K562 (cell line): ENCODE results near the gene RAB31. TPM values are rescaled to one million over a fixed set of nuclear protein-coding genes. Genes with fewer than 3 reads are reported as not detected.

Experiments used
- CBFB ChIP-seq: sonication (generic); formaldehyde crosslinking; IDR thresholded peaks from 2 replicates; pipeline ENCODE4 v1.4.0; 2020; ENCODE audit warnings: mild to moderate bottlenecking, missing genetic modification reagents
- ESRRA ChIP-seq: fragments of 450-650 bp; IDR thresholded peaks from 2 replicates; pipeline ENCODE4 v1.6.1; 2014; ENCODE audit warnings: low read depth, mild to moderate bottlenecking, moderate library complexity, borderline replicate concordance
- KDM1A ChIP-seq, 2 experiments: fragments of 450-650 bp; IDR thresholded peaks; 2 replicates each; pipeline ENCODE4 v1.6.1; 2016; ENCODE audit warnings: mild to moderate bottlenecking in 2 of 2
- PRPF4 ChIP-seq: fragments of 200-400 bp; formaldehyde crosslinking; IDR thresholded peaks from one replicate; pipeline ENCODE4 v1.6.1; 2017; ENCODE audit warnings: low read length, low read depth, mild to moderate bottlenecking; ENCODE audit not compliant: insufficient read depth, poor library complexity, severe bottlenecking
- RBM22 ChIP-seq: fragments of 200-400 bp; formaldehyde crosslinking; IDR thresholded peaks from 2 replicates; pipeline ENCODE4 v1.6.1; 2018; ENCODE audit warnings: low read length, low read depth; ENCODE audit not compliant: poor library complexity, severe bottlenecking
- SMAD2 ChIP-seq: fragments of 150-350 bp; IDR thresholded peaks from 2 replicates; pipeline ENCODE4 v1.6.1; 2014; ENCODE audit warnings: low read depth, mild to moderate bottlenecking, low read length
- TGIF2 ChIP-seq: sonication (generic); formaldehyde crosslinking; IDR thresholded peaks from 2 replicates; pipeline ENCODE4 v1.8.1; 2022; ENCODE audit warnings: mild to moderate bottlenecking, missing genetic modification reagents, moderate library complexity
- ZC3H11A ChIP-seq: IDR thresholded peaks from 2 replicates; pipeline ENCODE4 v1.6.1; 2012; ENCODE audit warnings: low read depth, low read length, improper control_type of control experiment
- ZZZ3 ChIP-seq: fragments of 450-650 bp; IDR thresholded peaks from 2 replicates; pipeline ENCODE4 v1.6.1; 2016; ENCODE audit warnings: antibody characterized with exemption, mild to moderate bottlenecking, moderate library complexity
- polyA plus RNA-seq, 8 experiments: library from polyadenylated mRNA; depleted of rRNA in 4 of 8; stranded (reverse) in 5 of 8; unstranded in 3 of 8; fragments of >200 nt; fragmentation: Nextera tagmentation in 2 of 8; fragmentation: Illumina TruSeq in 1 of 8; extraction: Ambion mirVana in 2 of 8; extraction: Trizol in 1 of 8; gene quantifications; 2 replicates each; pipeline versions ENCODE4 v1.2.1 to v1.2.3, GENCODE V29; 2011 to 2014; ENCODE audit warnings: inconsistent platforms in 1 of 8, missing spikeins in 1 of 8
- total RNA-seq, 7 experiments: library from RNA; depleted of rRNA in 6 of 7; stranded (reverse); fragments of >200 nt in 6 of 7; fragmentation: Illumina TruSeq in 2 of 7; extraction: Trizol in 2 of 7; gene quantifications; 2 replicates each; pipeline versions ENCODE4 v1.2.1 to v1.2.3, GENCODE V29; 2011 to 2021; ENCODE audit warnings: low replicate concordance in 1 of 7
- TF ChIP-seq, protein P1 (sequence below): fragments of 250-450 bp; sonication (Bioruptor Pico); IDR thresholded peaks from 2 replicates; pipeline ENCODE4 v1.5.0; 2022; ENCODE audit warnings: mild to moderate bottlenecking
- TF ChIP-seq, protein P2 (sequence below): sonication (generic); formaldehyde crosslinking; IDR thresholded peaks from 2 replicates; pipeline ENCODE4 v1.5.0; 2020; ENCODE audit warnings: missing genetic modification reagents
- TF ChIP-seq, protein P3 (sequence below), 2 experiments: fragments of 450-650 bp; formaldehyde crosslinking in 1 of 2; IDR thresholded peaks; 2 replicates each; pipeline versions ENCODE4 v1.4.0 to v1.6.1; 2014 to 2020; ENCODE audit warnings: mild to moderate bottlenecking in 2 of 2, borderline replicate concordance in 1 of 2, low read depth in 1 of 2
- TF ChIP-seq, protein P4 (sequence below), 2 experiments: IDR thresholded peaks; 2 replicates each; pipeline ENCODE4 v1.6.1; 2011; ENCODE audit warnings: borderline replicate concordance in 1 of 2, control low read depth in 1 of 2, low read depth in 1 of 2, low read length in 1 of 2, mild to moderate bottlenecking in 1 of 2, mixed read lengths in 1 of 2, moderate library complexity in 1 of 2; ENCODE audit not compliant: insufficient read depth in 1 of 2, insufficient read length in 1 of 2, poor library complexity in 1 of 2, severe bottlenecking in 1 of 2; ENCODE audit errors: extremely low read depth in 1 of 2

RAB31 gene
- total and polyA plus RNA-seq, 9 of the 15 experiments (the other 6 are each of a cell fraction or from before 2014, with no cell fraction given), result 20.7 to 70.4 (median 41.3) TPM

DNA sequence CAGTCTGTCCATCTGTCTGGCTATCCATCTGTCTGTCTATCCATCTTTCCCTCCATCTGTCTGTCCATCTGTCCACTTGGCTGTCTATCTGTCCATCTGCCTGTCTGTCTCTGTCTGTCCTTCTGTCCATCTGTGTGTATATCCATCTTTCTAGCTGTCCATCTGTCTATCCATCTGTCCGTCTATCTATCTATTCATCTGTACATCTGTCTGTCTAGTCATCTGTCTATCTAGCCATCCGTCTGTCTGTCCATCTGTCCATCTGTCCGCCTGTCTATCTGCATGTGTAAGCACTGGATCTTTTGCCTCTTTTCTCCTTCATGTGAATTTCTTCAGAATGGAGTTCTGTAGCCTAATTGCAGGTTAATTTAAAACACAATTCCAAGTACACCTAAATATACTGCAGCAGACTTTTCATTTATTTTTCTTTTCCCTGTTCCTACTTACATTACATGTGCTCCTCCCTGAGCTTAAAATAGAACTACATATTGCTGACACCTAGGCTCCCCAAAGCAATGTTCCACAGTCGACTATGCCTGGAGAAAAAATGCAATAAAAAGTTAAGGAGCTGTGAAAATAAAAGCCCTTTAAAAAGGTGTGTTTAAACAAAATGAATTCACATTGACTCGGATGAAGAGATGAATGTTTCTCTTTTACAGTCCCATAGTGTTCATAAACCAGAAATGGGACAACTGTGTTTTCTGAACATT lies 140.2 kb downstream of the RAB31 start (continued):
- TF ChIP-seq ZC3H11A (no peak), PRPF4 (no peak), SMAD2 (no peak), KDM1A (IDR thresholded peaks at IDR 0.05) (peak in 1 of 2 experiments; percentile 71; a peak in 2 of 4 replicates), ZZZ3 (no peak), CBFB (CRISPR knock-in tag) (no peak), TGIF2 (CRISPR knock-in tag) (no peak), ESRRA (no peak), RBM22 (no peak)
- TF ChIP-seq, protein P1, sequence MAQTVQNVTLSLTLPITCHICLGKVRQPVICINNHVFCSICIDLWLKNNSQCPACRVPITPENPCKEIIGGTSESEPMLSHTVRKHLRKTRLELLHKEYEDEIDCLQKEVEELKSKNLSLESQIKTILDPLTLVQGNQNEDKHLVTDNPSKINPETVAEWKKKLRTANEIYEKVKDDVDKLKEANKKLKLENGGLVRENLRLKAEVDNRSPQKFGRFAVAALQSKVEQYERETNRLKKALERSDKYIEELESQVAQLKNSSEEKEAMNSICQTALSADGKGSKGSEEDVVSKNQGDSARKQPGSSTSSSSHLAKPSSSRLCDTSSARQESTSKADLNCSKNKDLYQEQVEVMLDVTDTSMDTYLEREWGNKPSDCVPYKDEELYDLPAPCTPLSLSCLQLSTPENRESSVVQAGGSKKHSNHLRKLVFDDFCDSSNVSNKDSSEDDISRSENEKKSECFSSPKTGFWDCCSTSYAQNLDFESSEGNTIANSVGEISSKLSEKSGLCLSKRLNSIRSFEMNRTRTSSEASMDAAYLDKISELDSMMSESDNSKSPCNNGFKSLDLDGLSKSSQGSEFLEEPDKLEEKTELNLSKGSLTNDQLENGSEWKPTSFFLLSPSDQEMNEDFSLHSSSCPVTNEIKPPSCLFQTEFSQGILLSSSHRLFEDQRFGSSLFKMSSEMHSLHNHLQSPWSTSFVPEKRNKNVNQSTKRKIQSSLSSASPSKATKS (CRISPR knock-in tag), result no peak
- TF ChIP-seq, protein P2, sequence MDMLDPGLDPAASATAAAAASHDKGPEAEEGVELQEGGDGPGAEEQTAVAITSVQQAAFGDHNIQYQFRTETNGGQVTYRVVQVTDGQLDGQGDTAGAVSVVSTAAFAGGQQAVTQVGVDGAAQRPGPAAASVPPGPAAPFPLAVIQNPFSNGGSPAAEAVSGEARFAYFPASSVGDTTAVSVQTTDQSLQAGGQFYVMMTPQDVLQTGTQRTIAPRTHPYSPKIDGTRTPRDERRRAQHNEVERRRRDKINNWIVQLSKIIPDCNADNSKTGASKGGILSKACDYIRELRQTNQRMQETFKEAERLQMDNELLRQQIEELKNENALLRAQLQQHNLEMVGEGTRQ (CRISPR knock-in tag), result no peak
- TF ChIP-seq, protein P3, sequence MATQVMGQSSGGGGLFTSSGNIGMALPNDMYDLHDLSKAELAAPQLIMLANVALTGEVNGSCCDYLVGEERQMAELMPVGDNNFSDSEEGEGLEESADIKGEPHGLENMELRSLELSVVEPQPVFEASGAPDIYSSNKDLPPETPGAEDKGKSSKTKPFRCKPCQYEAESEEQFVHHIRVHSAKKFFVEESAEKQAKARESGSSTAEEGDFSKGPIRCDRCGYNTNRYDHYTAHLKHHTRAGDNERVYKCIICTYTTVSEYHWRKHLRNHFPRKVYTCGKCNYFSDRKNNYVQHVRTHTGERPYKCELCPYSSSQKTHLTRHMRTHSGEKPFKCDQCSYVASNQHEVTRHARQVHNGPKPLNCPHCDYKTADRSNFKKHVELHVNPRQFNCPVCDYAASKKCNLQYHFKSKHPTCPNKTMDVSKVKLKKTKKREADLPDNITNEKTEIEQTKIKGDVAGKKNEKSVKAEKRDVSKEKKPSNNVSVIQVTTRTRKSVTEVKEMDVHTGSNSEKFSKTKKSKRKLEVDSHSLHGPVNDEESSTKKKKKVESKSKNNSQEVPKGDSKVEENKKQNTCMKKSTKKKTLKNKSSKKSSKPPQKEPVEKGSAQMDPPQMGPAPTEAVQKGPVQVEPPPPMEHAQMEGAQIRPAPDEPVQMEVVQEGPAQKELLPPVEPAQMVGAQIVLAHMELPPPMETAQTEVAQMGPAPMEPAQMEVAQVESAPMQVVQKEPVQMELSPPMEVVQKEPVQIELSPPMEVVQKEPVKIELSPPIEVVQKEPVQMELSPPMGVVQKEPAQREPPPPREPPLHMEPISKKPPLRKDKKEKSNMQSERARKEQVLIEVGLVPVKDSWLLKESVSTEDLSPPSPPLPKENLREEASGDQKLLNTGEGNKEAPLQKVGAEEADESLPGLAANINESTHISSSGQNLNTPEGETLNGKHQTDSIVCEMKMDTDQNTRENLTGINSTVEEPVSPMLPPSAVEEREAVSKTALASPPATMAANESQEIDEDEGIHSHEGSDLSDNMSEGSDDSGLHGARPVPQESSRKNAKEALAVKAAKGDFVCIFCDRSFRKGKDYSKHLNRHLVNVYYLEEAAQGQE (IDR thresholded peaks at IDR 0.05; ENCODE audit: borderline replicate concordance), result no peak
- TF ChIP-seq, protein P3 (CRISPR knock-in tag; IDR thresholded peaks at IDR 0.05; ENCODE audit: low read depth), result no peak
- TF ChIP-seq, protein P4, sequence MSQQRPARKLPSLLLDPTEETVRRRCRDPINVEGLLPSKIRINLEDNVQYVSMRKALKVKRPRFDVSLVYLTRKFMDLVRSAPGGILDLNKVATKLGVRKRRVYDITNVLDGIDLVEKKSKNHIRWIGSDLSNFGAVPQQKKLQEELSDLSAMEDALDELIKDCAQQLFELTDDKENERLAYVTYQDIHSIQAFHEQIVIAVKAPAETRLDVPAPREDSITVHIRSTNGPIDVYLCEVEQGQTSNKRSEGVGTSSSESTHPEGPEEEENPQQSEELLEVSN (IDR thresholded peaks at IDR 0.05; ENCODE audit: borderline replicate concordance in 1 of 2, extremely low read depth in 1 of 2, insufficient read depth in 1 of 2, insufficient read length in 1 of 2, low read depth in 1 of 2, low read length in 1 of 2, poor library complexity in 1 of 2, severe bottlenecking in 1 of 2), result no peak
